ENCODE data around the gene PDE6B.

The PDE6B gene

DNA sequence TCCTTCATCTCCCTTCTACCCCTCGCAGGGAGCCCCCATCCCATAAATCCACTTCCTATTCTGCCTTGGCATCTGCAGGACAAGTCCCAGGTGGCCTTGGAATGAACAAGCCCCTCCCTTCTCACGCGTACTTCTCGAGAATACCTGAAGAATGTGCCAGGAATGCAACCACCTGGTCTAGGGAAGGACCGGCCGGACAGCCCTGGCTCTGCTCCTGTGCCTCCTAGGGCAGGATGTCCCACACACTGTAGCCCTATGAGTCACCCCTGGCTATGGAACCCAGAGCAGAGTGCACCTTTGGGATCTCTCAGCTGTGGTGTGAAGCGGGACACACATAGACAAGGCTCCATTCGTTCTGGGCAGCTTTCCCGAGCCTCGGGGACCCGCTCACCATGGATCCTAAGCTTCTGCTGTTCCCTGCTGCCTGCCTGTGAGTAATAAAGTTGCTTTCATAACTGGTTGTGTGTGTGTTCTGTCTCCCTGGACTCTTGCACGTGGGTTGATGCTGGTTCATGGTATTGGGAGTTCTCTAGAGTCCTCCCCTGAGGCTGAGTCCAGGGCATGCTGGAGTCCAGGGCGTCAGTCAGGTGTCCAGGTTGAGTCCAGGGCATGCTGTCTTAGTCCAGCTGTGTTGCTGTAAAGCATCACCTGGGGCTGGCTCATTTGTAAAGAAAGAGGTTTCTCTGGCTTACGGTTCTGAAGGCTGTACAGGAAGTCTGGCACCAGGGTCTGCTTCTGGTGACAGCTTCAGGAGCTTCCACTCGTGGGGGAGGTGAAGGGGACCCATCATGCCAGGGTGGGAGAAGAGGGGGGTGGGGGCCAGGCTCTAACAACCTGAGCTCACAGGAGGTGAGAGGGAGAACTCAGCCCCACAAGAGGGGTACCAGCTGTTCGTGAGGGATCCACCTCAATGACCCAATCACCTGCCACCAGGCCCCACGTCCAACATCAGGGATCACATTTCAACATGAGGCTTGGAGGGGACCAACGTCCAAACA lies 7.4 kb upstream of the PDE6B start:
- TF ChIP-seq CTCF (IDR thresholded peaks at IDR 0.05; ENCODE audit: low read length, missing control alignments) = no peak
- no peak overlapping the region for H3K4me3 ChIP-seq (replicated peaks; ENCODE audit: low read depth, low read length)
- DNase-seq (ENCODE audit: low read depth) = no peak

- no peak for DNase-seq (ENCODE audit: low read depth)
- no peak overlapping the region for H3K4me3 ChIP-seq (replicated peaks; ENCODE audit: low read depth, low read length)
- no peak for TF ChIP-seq CTCF (IDR thresholded peaks at IDR 0.05; ENCODE audit: low read length, missing control alignments)
These were observed 5.2 kb upstream of the PDE6B start for GRCh38 chr4:620201-620600.

GRCh38 chr4:620851-621261 lies 4.5 kb upstream of the PDE6B start:
- TF ChIP-seq CTCF (IDR thresholded peaks at IDR 0.05; ENCODE audit: low read length, missing control alignments) = no peak
- DNase-seq (ENCODE audit: low read depth) = no peak
- H3K4me3 ChIP-seq (replicated peaks; ENCODE audit: low read depth, low read length) = no peak overlapping the region

DNA sequence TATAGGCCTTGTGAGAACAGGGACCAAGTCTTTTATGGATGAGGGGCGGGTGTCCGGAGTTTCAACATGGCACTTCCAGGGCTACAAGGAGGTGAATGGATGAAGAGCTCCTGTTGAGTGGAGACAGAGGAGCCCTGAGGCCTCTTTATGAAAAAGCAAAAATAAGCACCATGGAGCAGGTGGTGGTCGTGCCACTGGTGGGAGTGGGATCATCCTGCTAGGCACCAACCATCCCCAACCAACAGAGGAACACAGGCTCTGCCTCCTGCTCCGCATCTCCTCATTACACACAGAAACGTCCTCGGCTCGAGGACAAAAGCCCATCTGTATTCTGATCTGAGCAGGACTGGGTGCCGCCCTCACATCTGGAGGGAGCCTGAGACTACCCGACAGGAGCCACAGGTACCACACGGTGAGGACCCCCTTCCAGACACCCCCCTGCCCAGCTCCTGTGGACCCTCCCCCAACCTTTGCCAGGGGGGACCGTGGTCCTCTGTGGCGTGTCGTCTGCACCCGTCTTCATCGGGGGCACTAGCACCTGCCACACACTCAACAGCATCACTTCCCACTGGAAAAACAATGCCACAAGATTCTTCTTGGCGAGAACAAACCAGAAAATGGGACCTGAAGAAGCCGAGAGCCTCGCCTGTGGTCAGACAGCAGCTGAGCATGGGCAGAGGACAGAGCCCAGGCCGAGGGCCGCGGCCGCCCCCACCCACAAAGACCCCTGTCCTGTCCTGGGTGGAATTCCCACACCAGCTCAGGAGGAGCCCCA lies 3.9 kb upstream of the PDE6B start:
- TF ChIP-seq CTCF (IDR thresholded peaks at IDR 0.05; ENCODE audit: low read length, missing control alignments) = no peak
- H3K4me3 ChIP-seq (replicated peaks; ENCODE audit: low read depth, low read length) = no peak overlapping the region
- no peak for DNase-seq (ENCODE audit: low read depth)

DNA sequence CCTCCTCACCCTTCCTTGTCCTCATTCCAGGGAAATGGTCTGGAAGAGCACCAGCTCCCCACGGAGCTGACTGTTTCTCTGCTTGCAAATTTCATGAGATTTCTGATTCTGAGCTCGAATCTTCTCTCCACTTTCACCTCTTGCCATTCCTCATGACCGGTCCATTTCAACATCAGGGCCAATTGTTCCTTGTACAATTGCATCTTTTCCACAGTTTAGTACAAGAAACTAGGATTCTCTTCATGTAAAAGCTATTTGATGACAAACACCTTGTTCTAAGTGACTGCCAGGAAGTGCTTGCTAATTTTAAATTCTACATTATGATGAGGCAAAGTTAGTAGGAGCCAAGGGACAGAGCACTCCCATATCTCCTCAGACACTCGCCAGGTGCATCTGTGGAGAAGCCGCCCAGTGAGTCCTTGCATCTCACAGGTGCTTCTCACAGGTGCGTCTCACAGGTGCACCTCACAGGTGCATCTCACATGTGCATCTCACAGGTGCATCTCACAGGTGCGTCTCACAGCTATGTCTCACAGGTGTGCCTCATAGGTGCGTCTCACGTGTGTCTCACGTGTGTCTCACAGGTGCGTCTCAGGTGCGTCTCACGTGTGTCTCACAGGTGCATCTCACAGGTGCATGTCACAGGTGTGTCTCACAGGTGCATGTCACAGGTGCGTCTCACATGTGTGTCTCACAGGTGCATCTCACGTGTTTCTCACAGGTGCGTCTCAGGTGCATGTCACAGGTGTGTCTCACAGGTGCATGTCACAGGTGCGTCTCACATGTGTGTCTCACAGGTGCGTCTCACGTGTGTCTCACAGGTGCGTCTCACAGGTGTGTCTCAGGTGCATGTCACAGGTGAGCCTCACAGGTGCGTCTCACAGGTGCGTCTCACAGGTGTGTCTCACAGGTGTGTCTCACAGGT lies 3.0 kb upstream of the PDE6B start:
- no peak overlapping the region for H3K4me3 ChIP-seq (replicated peaks; ENCODE audit: low read depth, low read length)
- TF ChIP-seq CTCF (IDR thresholded peaks at IDR 0.05; ENCODE audit: low read length, missing control alignments) = no peak
- peak; percentile 7 for DNase-seq (ENCODE audit: low read depth)

All from fibroblast of pulmonary artery (primary cell).